Right ventricle myocardium inferior (tissue), 1 donor: Measurements from ENCODE around the gene KREMEN1. TPM values are rescaled to one million over a fixed set of nuclear protein-coding genes. Genes with fewer than 3 reads are reported as not detected.
A peak's percentile ranks its signal among the peaks of the same experiment; 100 is the strongest.
"Not testable (repeated sequence)": the region's sequence is repeated elsewhere in the genome, so short reads cannot be mapped to it uniquely, and the experiment has no call there.

ENCODE experiments used
- ATAC-seq: fragments of 200-7000 bp; cut with Tn5 transposase; one replicate; pipeline ENCODE4 v1.9.1; 2020; ENCODE audit warnings: mild to moderate bottlenecking, moderate library complexity
- DNase-seq: peaks from one replicate; pipeline ENCODE4 v3.0.0; 2021; ENCODE audit errors: missing footprints
- intact Hi-C: fragments of 100-400 bp; cut with DNase I; formaldehyde crosslinking; loops from one replicate; pipeline ENCODE4 v1.11.0; 2022
- long read RNA-seq: library from polyadenylated mRNA; unstranded; transcript quantifications from one replicate; pipeline ENCODE4 v2.0.0, GENCODE V29; 2021
- total RNA-seq: library from RNA; stranded (reverse); fragmentation: NEBNext Ultra II Directional; extraction: Animal tissue kit (Norgen Biotek cat#: 25700); gene quantifications from one replicate; pipeline ENCODE4 v1.2.1, GENCODE V29; 2021
- donor health status: DM: no; HTN: yes; CAD: no; lungs with severe emphysema.

KREMEN1 gene
- 48.8 TPM for total RNA-seq
- long read RNA-seq, full-length matches to known transcripts, result 8 of 35 reads
- long read RNA-seq, partial matches to known transcripts, result 4 of 35 reads
- long read RNA-seq, other reads (novel, unspliced or antisense), result 23 of 35 reads

GRCh38 chr22:29072979-29073617, at the start of gene KREMEN1:
TSS of gene KREMEN1 (plus strand) at chr22:29073035. CDS start at chr22:29073131, 96 bp downstream.
- ATAC-seq (peak; percentile 6), DNase-seq (no peak)
- intact Hi-C loops, result loop anchor here (10.0 kb wide), 1 partner anchor 192 kb away; the partner anchor contains the start of genes EWSR1 and RHBDD3

- no peak for ATAC-seq
These were observed 49.6 kb upstream of the KREMEN1 start for GRCh38 chr22:29023172-29023796.

GRCh38 chr22:29026579-29026978, 46.3 kb upstream of the KREMEN1 start:
- intact Hi-C loops, result no loop called here
- no peak for DNase-seq
- no peak for ATAC-seq

More at GRCh38 chr22:29023172-29023796, 49.6 kb upstream of the KREMEN1 start:
- DNase-seq, result no peak
- intact Hi-C loops, result no loop called here

- no peak for DNase-seq
- intact Hi-C loops, result no loop called here
- ATAC-seq, result no peak
These were observed 44.4 kb upstream of the KREMEN1 start for GRCh38 chr22:29028468-29028867.

- intact Hi-C loops, result no loop called here
- DNase-seq (no peak), ATAC-seq (no peak)
These were observed 43.4 kb upstream of the KREMEN1 start for GRCh38 chr22:29029202-29030000.

- DNase-seq, result no peak
- no peak for ATAC-seq
- intact Hi-C loops, result no loop called here
These were observed 42.7 kb upstream of the KREMEN1 start for GRCh38 chr22:29030016-29030617.

- intact Hi-C loops, result loop anchor here (1.0 kb wide), 1 partner anchor 112 kb away; no protein-coding TSS in a partner anchor
- ATAC-seq (peak; percentile 82), DNase-seq (no peak)
These were observed 42.1 kb upstream of the KREMEN1 start for GRCh38 chr22:29030618-29031226.

- intact Hi-C loops, result loop anchor here (1.0 kb wide), 1 partner anchor 113 kb away; no protein-coding TSS in a partner anchor
- no peak for DNase-seq
These were observed 41.4 kb upstream of the KREMEN1 start for GRCh38 chr22:29031227-29032011.

GRCh38 chr22:29032014-29032475, 40.8 kb upstream of the KREMEN1 start:
- intact Hi-C loops, result no loop called here
- no peak for ATAC-seq
- no peak for DNase-seq

More at GRCh38 chr22:29031227-29032011, 41.4 kb upstream of the KREMEN1 start:
- ATAC-seq, result peak; percentile 58

- intact Hi-C loops, result no loop called here
- ATAC-seq, result no peak
- no peak for DNase-seq
These were observed 40.3 kb upstream of the KREMEN1 start for GRCh38 chr22:29032584-29032983.

- DNase-seq (no peak), ATAC-seq (no peak)
- intact Hi-C loops, result no loop called here
These were observed 35.4 kb upstream of the KREMEN1 start for GRCh38 chr22:29037340-29037932.

- intact Hi-C loops, result no loop called here
- no peak for DNase-seq
- ATAC-seq, result no peak
These were observed 33.7 kb upstream of the KREMEN1 start for GRCh38 chr22:29039148-29039547.

- intact Hi-C loops, result loop anchor here (1.0 to 10.0 kb wide), 2 partner anchors 184 to 435 kb away; no protein-coding TSS in a partner anchor
- DNase-seq, ATAC-seq: not testable (repeated sequence)
These were observed 33.2 kb upstream of the KREMEN1 start for GRCh38 chr22:29039684-29040083.

- DNase-seq (no peak), ATAC-seq (peak; percentile 83)
These were observed 32.2 kb upstream of the KREMEN1 start for GRCh38 chr22:29040385-29041275.

GRCh38 chr22:29041408-29041807, 31.4 kb upstream of the KREMEN1 start:
- ATAC-seq, result no peak
- intact Hi-C loops, result loop anchor here (10.0 kb wide), 1 partner anchor 437 kb away; no protein-coding TSS in a partner anchor
- no peak for DNase-seq

More at GRCh38 chr22:29040385-29041275, 32.2 kb upstream of the KREMEN1 start:
- intact Hi-C loops, result loop anchor here (1.0 to 10.0 kb wide), 2 partner anchors 185 to 436 kb away; no protein-coding TSS in a partner anchor
